NCI-H2107 (cell line): ENCODE data around the gene DYNLRB1.
A peak's percentile ranks its signal among the peaks of the same experiment; 100 is the strongest.

Experiments
- DNase-seq: peaks from one replicate; lab custom pipeline; 2025; lab: John Stamatoyannopoulos, UW

Gene DYNLRB1

GRCh38 chr20:34558320-34559218 is 42.3 kb downstream of the DYNLRB1 start, which contains the start of gene MAP1LC3A:
Gene MAP1LC3A (plus strand): TSS chr20:34558718. CDS start chr20:34558869, 151 bp downstream.
- peak; percentile 83 for DNase-seq

- DNase-seq = no peak
Measured at GRCh38 chr20:34559311-34560140, 43.3 kb downstream of the DYNLRB1 start.

- no peak for DNase-seq
Measured at GRCh38 chr20:34560141-34560523, 43.9 kb downstream of the DYNLRB1 start.

GRCh38 chr20:34560614-34561013 is 44.4 kb downstream of the DYNLRB1 start:
- no peak for DNase-seq

DNA sequence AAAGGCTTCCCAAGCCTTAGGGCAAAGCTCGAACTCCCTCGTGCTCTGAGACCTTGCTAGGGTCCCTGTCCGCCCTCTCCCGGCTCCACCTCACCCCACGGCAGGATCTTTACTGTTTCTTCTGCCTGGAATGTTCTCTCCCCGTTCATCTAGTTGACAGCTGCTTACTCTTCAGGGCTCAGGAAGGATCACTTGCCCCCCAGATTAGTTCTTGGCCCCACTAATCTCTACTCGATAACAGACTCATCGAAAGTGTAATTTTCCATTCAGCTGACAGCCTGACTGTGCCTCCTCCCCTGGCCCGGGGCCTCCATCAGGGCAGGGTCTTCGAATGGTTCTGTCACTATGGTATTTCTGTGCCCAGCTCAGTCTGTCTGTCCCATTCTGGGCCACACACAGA is 45.4 kb downstream of the DYNLRB1 start:
- no peak for DNase-seq

DNA sequence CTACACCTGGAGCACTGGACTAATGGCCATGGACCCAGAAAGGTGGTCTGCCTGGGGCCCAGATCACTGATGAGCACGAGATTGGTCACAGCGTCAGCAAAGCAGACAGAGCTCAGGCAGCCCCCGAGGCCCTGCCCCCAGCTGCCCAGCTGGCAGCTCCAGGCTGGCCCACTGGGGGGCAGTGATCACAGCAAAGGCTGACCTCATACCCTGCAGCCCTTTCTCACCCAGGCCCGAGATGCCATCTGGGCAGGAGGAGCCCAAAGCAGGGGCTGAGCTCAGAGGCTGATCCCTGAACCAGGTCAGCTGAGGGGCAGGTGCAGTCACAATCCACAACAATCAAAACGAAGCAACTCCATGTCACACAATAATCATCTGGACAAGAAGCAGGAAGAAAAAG is 46.4 kb downstream of the DYNLRB1 start:
- no peak for DNase-seq

GRCh38 chr20:34564833-34565232 is 48.6 kb downstream of the DYNLRB1 start:
- DNase-seq = no peak

DNA sequence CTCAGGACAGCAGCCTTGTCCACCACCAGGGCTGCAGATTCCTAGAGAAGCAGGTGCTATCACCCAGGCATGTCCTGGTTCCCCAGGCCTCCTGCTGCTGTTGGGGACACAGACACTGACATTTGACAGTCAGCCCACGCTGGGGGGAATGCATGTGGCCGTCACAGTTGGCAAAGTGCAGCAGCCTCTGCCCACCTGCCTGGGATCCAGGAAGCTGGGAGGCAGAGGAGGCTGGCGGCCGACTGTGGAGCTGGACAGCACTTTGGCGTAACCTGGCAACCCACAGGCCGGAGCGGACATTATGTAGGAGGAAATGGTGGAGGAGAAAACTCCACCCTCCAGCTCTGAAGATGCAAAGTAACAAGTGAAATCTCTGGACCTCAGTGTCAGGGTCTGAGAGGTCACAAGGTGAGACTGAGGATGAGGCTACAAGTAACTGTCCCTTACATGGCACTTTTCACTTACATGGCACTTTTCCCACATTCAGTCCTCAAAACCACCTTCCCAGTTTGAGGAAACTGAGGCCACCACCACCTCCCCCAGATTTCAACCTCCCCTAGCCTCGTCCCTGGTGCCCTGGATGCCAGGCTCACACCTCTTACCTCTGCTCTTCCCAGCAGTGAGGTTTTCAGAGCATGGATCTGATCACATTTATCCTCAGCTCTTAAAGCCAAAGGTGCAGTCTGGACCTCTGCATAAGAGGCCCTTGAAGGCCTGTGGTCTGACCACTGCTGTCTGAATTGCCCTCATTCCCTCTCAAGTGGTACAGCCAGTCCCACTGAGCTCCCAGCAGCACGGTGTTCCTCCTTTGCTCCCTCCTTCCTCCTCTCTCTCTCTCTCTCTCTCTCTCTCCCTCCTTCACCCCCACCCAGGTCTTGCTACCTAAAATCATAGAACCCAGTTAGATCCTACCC is 51.0 kb downstream of the DYNLRB1 start:
- DNase-seq = no peak

DNA sequence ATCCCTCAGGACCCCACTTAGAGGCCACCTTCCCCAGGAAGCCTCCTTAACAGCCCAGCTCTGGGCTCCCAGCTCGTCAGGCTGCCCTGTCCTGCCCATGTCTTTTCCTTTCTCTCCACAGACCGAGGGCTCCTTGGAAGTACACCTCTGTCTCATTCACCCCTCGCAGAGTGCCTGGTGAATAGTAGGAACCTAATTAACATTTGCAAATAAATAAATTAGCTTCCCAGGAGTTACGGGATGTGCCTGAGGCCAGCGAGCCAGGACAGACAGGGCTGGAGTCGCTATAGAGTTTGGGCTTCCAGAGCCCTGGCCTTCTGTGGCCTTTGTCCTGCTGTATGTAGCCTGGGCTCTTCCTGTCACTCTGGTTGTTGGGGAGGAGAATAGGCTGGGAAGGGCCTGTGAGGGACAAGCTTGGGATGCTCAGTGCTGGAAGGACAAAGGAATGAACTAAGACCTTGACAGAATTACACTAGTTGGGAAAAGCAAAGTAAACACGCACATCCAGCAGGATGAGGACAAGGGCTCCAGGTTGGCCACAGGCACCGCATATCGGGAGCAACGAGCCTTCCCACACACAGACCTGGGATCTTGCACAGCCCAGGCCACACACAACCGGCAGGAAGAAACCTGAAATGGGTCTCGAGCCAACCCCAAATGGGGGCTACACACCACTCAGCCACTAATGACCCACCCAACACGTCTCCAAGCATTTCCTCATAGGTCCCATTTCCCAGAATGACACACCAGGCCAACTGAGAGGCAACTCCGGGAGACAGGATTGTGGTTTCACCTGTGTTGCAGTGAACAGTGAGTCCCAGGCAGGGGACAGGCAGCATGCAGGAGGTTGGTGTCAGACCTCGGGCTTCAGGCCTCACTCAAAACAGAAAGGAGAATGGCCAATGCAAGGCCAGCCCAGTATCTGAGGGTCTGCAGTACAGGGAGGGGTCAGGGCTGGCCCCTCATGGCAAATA is 52.0 kb downstream of the DYNLRB1 start:
- no peak for DNase-seq

DNA sequence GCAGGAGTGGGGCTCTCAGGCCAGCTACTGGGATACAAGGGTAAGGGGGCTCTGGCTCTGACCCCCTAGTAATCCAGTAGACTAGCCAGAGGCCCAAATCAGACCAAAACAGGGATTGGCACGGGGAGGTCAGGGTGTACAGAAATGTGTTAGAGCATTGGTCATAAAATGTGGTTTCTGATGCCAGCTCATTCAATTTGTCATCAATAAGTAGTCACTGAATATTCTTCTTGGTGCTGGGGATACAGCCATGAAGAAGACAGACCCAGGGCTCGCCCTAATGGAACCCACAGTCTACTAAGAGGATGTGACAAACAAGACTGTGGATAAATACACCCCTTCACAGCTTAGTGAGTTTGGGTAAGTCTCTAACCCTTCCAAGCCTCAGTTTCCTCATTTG is 53.4 kb downstream of the DYNLRB1 start:
- DNase-seq = no peak

DNA sequence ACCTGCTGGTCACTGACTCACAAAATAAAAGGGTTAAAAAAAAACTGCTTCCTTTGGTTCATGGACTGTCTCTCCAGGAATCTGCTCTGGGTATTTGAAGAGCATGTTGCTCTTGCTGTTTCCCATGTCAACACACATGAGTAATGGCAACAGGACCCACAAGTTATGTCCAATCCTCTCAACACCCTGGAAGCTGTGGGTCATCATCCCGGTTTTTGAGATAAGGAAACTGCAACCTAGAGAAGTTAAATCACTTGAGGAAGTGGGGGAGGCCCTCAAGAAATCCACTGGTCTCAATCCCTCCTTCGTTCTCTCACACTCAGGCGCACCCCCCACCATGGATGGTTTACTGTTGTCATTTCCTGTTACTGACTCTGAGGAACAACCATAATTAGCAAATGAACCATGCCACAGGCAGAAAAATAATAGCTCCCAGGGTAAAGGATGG is 54.7 kb downstream of the DYNLRB1 start:
- no peak for DNase-seq

DNA sequence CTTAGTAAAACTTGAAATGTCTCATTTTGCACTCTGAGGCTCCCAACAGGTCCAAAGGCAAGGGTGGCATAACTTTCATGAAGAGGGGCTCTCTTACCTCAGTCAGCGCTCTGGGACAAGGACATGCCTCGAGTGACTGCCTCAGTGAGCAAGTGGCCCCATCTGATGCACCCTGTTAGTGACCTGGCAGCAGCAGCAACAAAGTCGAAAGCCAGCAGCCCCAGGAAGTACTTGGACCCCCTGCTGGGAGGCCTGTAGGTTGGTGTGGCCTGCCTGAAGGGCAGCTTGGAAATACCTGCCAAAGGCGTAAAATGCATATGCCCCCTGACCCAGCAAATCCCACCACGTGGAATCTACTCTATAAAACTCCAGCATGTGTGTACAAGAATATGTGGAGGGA is 55.5 kb downstream of the DYNLRB1 start:
- no peak for DNase-seq

DNA sequence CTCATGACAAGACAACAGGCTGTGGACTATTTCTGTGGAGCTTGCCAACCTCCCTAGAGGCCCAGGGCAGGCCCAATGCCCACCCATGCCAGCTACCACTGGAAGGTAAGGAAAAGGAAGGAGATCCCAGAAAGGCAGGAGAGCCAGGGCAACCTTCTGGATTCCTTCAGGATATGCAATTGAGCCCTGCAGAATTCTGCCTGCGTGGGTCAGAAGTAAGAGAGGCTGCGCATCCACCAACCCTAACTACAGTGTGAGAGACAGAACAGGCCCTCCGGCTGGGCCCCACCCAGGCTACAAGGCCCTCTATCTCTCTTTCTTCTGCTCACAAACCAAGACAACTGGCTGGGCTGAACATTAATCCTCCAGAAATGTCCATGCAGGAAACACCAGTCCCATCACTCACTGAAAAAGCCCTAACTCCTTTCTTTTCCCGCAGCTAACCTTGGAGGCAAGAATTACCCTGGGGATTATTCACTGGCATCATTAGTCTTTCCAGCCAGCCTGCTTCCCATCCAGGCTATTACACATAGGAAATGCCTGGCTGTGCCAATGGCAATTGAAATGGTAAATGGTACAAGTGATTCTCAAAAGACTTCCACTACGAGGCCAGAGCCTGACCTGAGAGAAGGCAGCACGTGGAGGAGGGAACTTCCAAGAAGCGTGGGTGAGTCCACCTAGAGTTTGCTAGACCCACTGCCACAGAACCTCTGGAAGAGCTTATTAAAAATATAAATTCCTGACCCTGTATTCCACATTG is 57.5 kb downstream of the DYNLRB1 start:
- DNase-seq = no peak

GRCh38 chr20:34574426-34574825 is 58.2 kb downstream of the DYNLRB1 start:
- no peak for DNase-seq

GRCh38 chr20:34574861-34575260 is 58.6 kb downstream of the DYNLRB1 start:
- DNase-seq = no peak

DNA sequence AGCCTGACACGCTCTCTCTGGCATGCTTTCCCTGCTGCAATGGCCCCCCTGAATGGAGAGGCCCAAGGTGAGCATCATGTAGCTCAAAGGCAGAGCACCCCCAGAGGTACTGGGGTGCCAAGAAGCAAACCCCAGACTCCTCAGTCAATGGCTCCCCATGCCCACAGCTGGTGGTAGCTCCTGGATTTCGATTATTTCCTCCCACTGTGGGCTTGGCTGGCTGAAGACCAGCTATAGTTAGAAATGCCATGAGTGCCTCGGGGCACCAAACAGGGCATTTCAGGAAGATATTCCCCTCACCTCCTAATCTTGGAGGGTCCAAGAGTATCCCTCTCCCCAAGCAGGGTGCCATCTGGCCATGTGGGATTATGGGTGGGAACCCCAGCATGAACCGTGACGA is 59.0 kb downstream of the DYNLRB1 start:
- DNase-seq = no peak

DNA sequence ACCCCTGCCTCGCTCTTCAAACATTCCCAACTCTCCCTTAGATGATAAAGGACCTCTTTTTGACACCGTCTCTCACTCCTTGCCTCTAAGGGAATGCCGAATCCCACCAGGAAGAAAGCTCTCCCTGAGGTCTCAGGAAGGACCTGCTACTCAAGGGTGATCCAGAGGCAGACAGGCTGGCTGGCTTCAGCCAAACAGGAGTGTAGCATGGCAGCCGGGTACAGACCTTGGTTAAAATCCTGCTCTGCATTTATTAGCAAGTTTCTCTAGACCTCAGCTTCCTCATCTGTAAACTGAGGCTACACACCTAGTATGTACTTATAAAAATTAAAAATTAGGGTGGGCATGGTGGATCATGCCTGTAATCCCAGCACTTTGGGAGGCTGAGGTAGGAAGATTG is 59.5 kb downstream of the DYNLRB1 start:
- no peak for DNase-seq

- DNase-seq = no peak
Measured at GRCh38 chr20:34577061-34577460, 60.8 kb downstream of the DYNLRB1 start.

- no peak for DNase-seq
Measured at GRCh38 chr20:34578025-34578424, 61.8 kb downstream of the DYNLRB1 start.

- DNase-seq = no peak
Measured at GRCh38 chr20:34578521-34578920, 62.3 kb downstream of the DYNLRB1 start.
